HG02571 (cell line): ENCODE results near the gene CASK.
"Not testable (repeated sequence)": the region's sequence is repeated elsewhere in the genome, so short reads cannot be mapped to it uniquely, and the experiment has no call there.

Source experiments
- ATAC-seq: cut with Tn5 transposase; IDR thresholded peaks from one replicate; pipeline ENCODE4 v1.9.1; 2021; ENCODE audit warnings: mild to moderate bottlenecking, moderate library complexity; ENCODE audit not compliant: unreplicated experiment

CASK gene

GRCh38 chrX:41737065-41737464 lies 186.3 kb downstream of the CASK start:
- no peak for ATAC-seq

GRCh38 chrX:41734530-41734929 lies 188.8 kb downstream of the CASK start:
- ATAC-seq, result no peak

GRCh38 chrX:41733939-41734338 lies 189.4 kb downstream of the CASK start:
- ATAC-seq, result peak; percentile 95

- no peak for ATAC-seq
Observed at GRCh38 chrX:41732260-41732659, 191.1 kb downstream of the CASK start.

GRCh38 chrX:41730081-41730480 lies 193.3 kb downstream of the CASK start:
- no peak for ATAC-seq

- ATAC-seq, result no peak
Observed at GRCh38 chrX:41728125-41728524, 195.2 kb downstream of the CASK start.

GRCh38 chrX:41723826-41724225 lies 199.5 kb downstream of the CASK start, which contains the start of gene GPR82:
GPR82 (plus strand) TSS chrX:41724181; CDS start chrX:41727027, 2,846 bp downstream.
- no peak for ATAC-seq

GRCh38 chrX:41722816-41723618 lies 200.3 kb downstream of the CASK start:
- ATAC-seq, result no peak

- no peak for ATAC-seq
Observed at GRCh38 chrX:41722214-41722613, 201.1 kb downstream of the CASK start.

GRCh38 chrX:41721590-41721989 lies 201.8 kb downstream of the CASK start:
- no peak for ATAC-seq

- ATAC-seq, result peak; percentile 62
Observed at GRCh38 chrX:41720125-41720779, 203.1 kb downstream of the CASK start.

- ATAC-seq, result not testable (repeated sequence)
Observed at GRCh38 chrX:41719610-41720009, 203.7 kb downstream of the CASK start.

GRCh38 chrX:41718481-41719235 lies 204.7 kb downstream of the CASK start:
- ATAC-seq, result no peak

- ATAC-seq, result no peak
Observed at GRCh38 chrX:41716767-41717473, 206.4 kb downstream of the CASK start.

GRCh38 chrX:41716222-41716621 lies 207.1 kb downstream of the CASK start:
- no peak for ATAC-seq

GRCh38 chrX:41711021-41711667 lies 212.2 kb downstream of the CASK start:
- no peak for ATAC-seq

GRCh38 chrX:41708486-41708885 lies 214.9 kb downstream of the CASK start:
- no peak for ATAC-seq

GRCh38 chrX:41707218-41707617 lies 216.1 kb downstream of the CASK start:
- ATAC-seq, result no peak

- no peak for ATAC-seq
Observed at GRCh38 chrX:41705680-41706374, 217.5 kb downstream of the CASK start.

GRCh38 chrX:41705042-41705441 lies 218.3 kb downstream of the CASK start:
- no peak for ATAC-seq
